GM23338 (cell line): ENCODE results near the gene CPT1A. TPM values are rescaled to one million over a fixed set of nuclear protein-coding genes. Genes with fewer than 3 reads are reported as not detected.

Experiments
- ATAC-seq: fragments of 200-7000 bp; cut with Tn5 transposase; 3 replicates; pipeline ENCODE4 v1.9.1; 2020
- DNase-seq: peaks from one replicate; pipeline ENCODE4 v3.0.0-alpha.2; 2015; ENCODE audit warnings: low spot score
- H2AFZ ChIP-seq: fragments of 200-600 bp; sonication (generic); 2 replicates; pipeline ENCODE4 v1.8.0; 2016; ENCODE audit warnings: antibody characterized with exemption, mild to moderate bottlenecking, moderate library complexity
- H3F3A ChIP-seq: fragments of 200-600 bp; sonication (generic); replicated peaks from 2 replicates; pipeline ENCODE4 v1.8.0; 2017; ENCODE audit warnings: antibody characterized with exemption, mixed run types, low read depth
- H3K27ac ChIP-seq: fragments of 200-600 bp; sonication (generic); 2 replicates; pipeline ENCODE4 v1.6.1; 2016; ENCODE audit warnings: low read depth
- H3K27me3 ChIP-seq: fragments of 200-600 bp; sonication (generic); 2 replicates; pipeline ENCODE4 v1.8.0; 2016; ENCODE audit warnings: mild to moderate bottlenecking, mixed run types, moderate library complexity; ENCODE audit not compliant: insufficient read depth
- H3K36me3 ChIP-seq: fragments of 200-600 bp; sonication (generic); 2 replicates; pipeline ENCODE4 v1.8.0; 2016; ENCODE audit warnings: mild to moderate bottlenecking; ENCODE audit not compliant: insufficient read depth
- H3K4me1 ChIP-seq: fragments of 200-600 bp; sonication (generic); 2 replicates; pipeline ENCODE4 v1.8.0; 2016; ENCODE audit warnings: mild to moderate bottlenecking, moderate library complexity; ENCODE audit not compliant: insufficient read depth
- H3K4me2 ChIP-seq: fragments of 200-600 bp; sonication (generic); 2 replicates; pipeline ENCODE4 v1.7.1; 2017; ENCODE audit warnings: mixed run types
- H3K4me3 ChIP-seq: fragments of 200-600 bp; sonication (generic); 2 replicates; pipeline ENCODE4 v1.6.1; 2016; ENCODE audit warnings: mixed run types
- H3K79me2 ChIP-seq: fragments of 200-600 bp; sonication (generic); replicated peaks from 2 replicates; pipeline ENCODE4 v1.8.0; 2017; ENCODE audit warnings: mild to moderate bottlenecking; ENCODE audit not compliant: insufficient read depth
- H3K9me2 ChIP-seq: fragments of 200-600 bp; sonication (generic); 2 replicates; pipeline ENCODE4 v1.8.0; 2017; ENCODE audit not compliant: insufficient read depth
- H4K20me1 ChIP-seq: fragments of 200-600 bp; sonication (generic); replicated peaks from 2 replicates; pipeline ENCODE4 v1.8.0; 2017; ENCODE audit warnings: mild to moderate bottlenecking; ENCODE audit not compliant: insufficient read depth
- H3K27ac Mint-ChIP-seq: 2 replicates; pipeline ENCODE4 v1.8.0; 2020; ENCODE audit warnings: inconsistent platforms, mild to moderate bottlenecking, moderate library complexity, mixed read lengths
- H3K27me3 Mint-ChIP-seq: 3 replicates; pipeline ENCODE4 v1.8.0; 2022; ENCODE audit warnings: low read depth, mild to moderate bottlenecking, moderate library complexity, mixed read lengths, inconsistent platforms; ENCODE audit not compliant: insufficient read depth, poor library complexity
- H3K36me3 Mint-ChIP-seq: 3 replicates; pipeline ENCODE4 v1.8.0; 2021; ENCODE audit warnings: low read depth, mild to moderate bottlenecking, inconsistent platforms, moderate library complexity, mixed read lengths
- H3K4me1 Mint-ChIP-seq: 3 replicates; pipeline ENCODE4 v1.8.0; 2020; ENCODE audit warnings: mild to moderate bottlenecking, inconsistent platforms, mixed read lengths
- H3K4me3 Mint-ChIP-seq: 3 replicates; pipeline ENCODE4 v1.8.0; 2021; ENCODE audit warnings: moderate library complexity, mild to moderate bottlenecking, inconsistent platforms, mixed read lengths
- H3K9me3 Mint-ChIP-seq: 3 replicates; pipeline ENCODE4 v1.8.0; 2020; ENCODE audit warnings: moderate library complexity, mild to moderate bottlenecking, inconsistent platforms, mixed read lengths
- CREB1 ChIP-seq: fragments of 250-450 bp; sonication (Bioruptor Pico); IDR thresholded peaks from 2 replicates; pipeline ENCODE4 v1.5.0; 2020; ENCODE audit warnings: low read depth, mild to moderate bottlenecking, moderate library complexity
- CTCF ChIP-seq, 2 experiments: fragments of 200-600 bp in 1 of 2; sonication (generic) in 1 of 2; conservative IDR thresholded peaks; 2 replicates each; pipeline versions ENCODE4 v1.5.1 to v1.6.1; 2016 to 2017; ENCODE audit warnings: antibody characterized with exemption in 2 of 2, low read depth in 2 of 2, mild to moderate bottlenecking in 2 of 2, moderate library complexity in 1 of 2
- EZH2 ChIP-seq: fragments of 200-600 bp; sonication (generic); IDR thresholded peaks from one replicate; pipeline ENCODE4 v1.8.0; 2017; ENCODE audit warnings: antibody characterized with exemption, mild to moderate bottlenecking, low read depth; ENCODE audit not compliant: unreplicated experiment
- NANOG ChIP-seq: IDR thresholded peaks from 2 replicates; pipeline ENCODE4 v1.6.1; 2016; ENCODE audit warnings: antibody characterized with exemption, borderline replicate concordance
- POLR2AphosphoS5 ChIP-seq: IDR thresholded peaks from 2 replicates; pipeline ENCODE4 v1.6.1; 2016; ENCODE audit warnings: antibody characterized with exemption, low read depth
- STAT1 ChIP-seq: IDR thresholded peaks from one replicate; pipeline ENCODE4 v1.6.1; 2016; ENCODE audit warnings: antibody characterized with exemption; ENCODE audit not compliant: unreplicated experiment
- ZNF331 ChIP-seq: fragments of 250-450 bp; sonication (Bioruptor Pico); IDR thresholded peaks from 2 replicates; pipeline ENCODE4 v1.5.0; 2020; ENCODE audit warnings: low read depth, mild to moderate bottlenecking, moderate library complexity
- ZNF462 ChIP-seq: fragments of 250-450 bp; sonication (Bioruptor Pico); IDR thresholded peaks from 2 replicates; pipeline ENCODE4 v1.5.0; 2020; ENCODE audit warnings: mild to moderate bottlenecking, moderate library complexity
- polyA plus RNA-seq: library from polyadenylated mRNA; unstranded; fragments of >200 nt; fragmentation: Nextera tagmentation; extraction: Ambion mirVana; gene quantifications from 2 replicates; pipeline ENCODE4 v1.2.1, GENCODE V29; 2016
- total RNA-seq: library from RNA; depleted of rRNA; stranded (reverse); fragments of >200 nt; shearing (Covaris generic); gene quantifications from 2 replicates; pipeline ENCODE4 v1.2.3, GENCODE V29; 2014

The CPT1A gene
- total and polyA plus RNA-seq, 2 experiments from 2014 or later = 2.6 to 9.5 TPM

GRCh38 chr11:68743539-68743938 lies 98.2 kb downstream of the CPT1A start (continued):
- TF ChIP-seq CTCF (conservative IDR thresholded peaks at IDR 0.05; ENCODE audit: low read depth in 2 of 2) = no peak
- no peak for TF ChIP-seq ZNF462 (CRISPR knock-in tag)

DNA sequence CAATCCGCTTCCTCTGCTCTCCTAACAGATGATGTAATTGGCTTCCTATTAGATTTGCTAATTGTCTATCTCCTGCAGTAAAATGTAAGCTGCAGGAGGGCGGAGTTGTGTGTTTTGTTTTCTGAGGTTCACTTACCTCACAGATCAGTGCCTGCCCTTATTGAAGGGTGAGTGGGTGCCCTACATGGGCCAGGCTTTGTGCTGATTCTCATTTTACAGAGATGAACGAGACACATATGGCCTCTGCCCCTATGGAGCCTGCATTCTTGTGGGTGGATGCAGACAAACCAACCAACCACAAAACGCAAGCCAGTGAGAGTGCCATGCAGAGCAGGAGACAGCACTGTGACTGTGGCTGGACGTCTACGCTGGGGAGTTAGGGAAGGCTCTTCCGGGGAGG lies 100.3 kb downstream of the CPT1A start:
- peaks cover 33% of the 10 kb centered on the region for H3K36me3 ChIP-seq
- Mint-ChIP-seq H3K4me3 (no peak overlapping the region; the same call in 2 of the 3 replicates), H3K27me3 (peaks cover 3% of the 10 kb centered on the region), H3K9me3 (no peaks in the 10 kb centered on the region), H3K27ac (peak overlapping the region; percentile 31; the same call in 1 of the 2 replicates), H3K4me1 (peaks cover 27% of the 10 kb centered on the region), H3K36me3 (peaks cover 61% of the 10 kb centered on the region)
- DNase-seq (no peak), ATAC-seq (peak; percentile 45)
- peaks cover 14% of the 10 kb centered on the region for H3K4me1 ChIP-seq
- H3K27ac ChIP-seq = peak overlapping the region; percentile 61; the same call in 1 of the 2 replicates
- H3F3A ChIP-seq = no peaks in the 10 kb centered on the region; the same call in 1 of the 2 replicates
- H4K20me1 ChIP-seq = peaks cover 7% of the 10 kb centered on the region
- no peaks in the 10 kb centered on the region; the same call in 1 of the 2 replicates for H3K79me2 ChIP-seq
- H3K4me3 ChIP-seq = 0 out of 2 replicates have a peak overlapping the region, but pooled peaks have one; percentile 13
- no peaks in the 10 kb centered on the region for H3K9me2 ChIP-seq
- H3K4me2 ChIP-seq = 0 out of 2 replicates have a peak overlapping the region, but pooled peaks have one; percentile 54
- no peaks in the 10 kb centered on the region for H3K27me3 ChIP-seq
- H2AFZ ChIP-seq = no peak overlapping the region
- TF ChIP-seq ZNF331 (CRISPR knock-in tag) = no peak
- TF ChIP-seq POLR2AphosphoS5 = no peak; the same call in 1 of the 2 replicates
- TF ChIP-seq CREB1 = no peak
- no peak for TF ChIP-seq STAT1
- TF ChIP-seq ZNF462 (CRISPR knock-in tag) = no peak
- TF ChIP-seq EZH2 = no peak
- no peak for TF ChIP-seq NANOG
